GM12878 (cell line): ENCODE measurements around the gene HERPUD2. TPM values are rescaled to one million over a fixed set of nuclear protein-coding genes. Genes with fewer than 3 reads are reported as not detected.

Experiments
- ATAC-seq: fragments of 200-7000 bp; cut with Tn5 transposase; 3 replicates; pipeline ENCODE4 v1.9.1; 2020; ENCODE audit warnings: mild to moderate bottlenecking, moderate library complexity
- BruUV-seq: library from RNA; stranded (reverse); fragments of 400-500 nt; replicated peaks from 2 replicates; lab custom pipeline; 2021; lab: Mats Ljungman, UMichigan
- CTCF ChIA-PET: fragments of 300-600 bp; sonication (Branson Sonifier 250); formaldehyde crosslinking; extraction: SDS; loops from one replicate; lab custom pipeline; 2021; ENCODE audit warnings: inconsistent platforms; lab: Yijun Ruan, JAX
- POLR2A ChIA-PET: fragments of 350-600 bp; formaldehyde crosslinking; extraction: SDS; loops from one replicate; lab custom pipeline; 2021; ENCODE audit warnings: inconsistent platforms; lab: Charles Lee
- RAD21 ChIA-PET: fragments of 300-600 bp; sonication (Branson Sonifier 250); formaldehyde crosslinking; loops from one replicate; lab custom pipeline; 2023; ENCODE audit warnings: antibody characterized with exemption; ENCODE audit not compliant: unreplicated experiment; lab: Charles Lee
- SMC1A ChIA-PET: fragments of 300-600 bp; sonication (Branson Sonifier 250); formaldehyde crosslinking; loops from one replicate; lab custom pipeline; 2023; ENCODE audit not compliant: unreplicated experiment, uncharacterized antibody; lab: Charles Lee
- DNase-seq: peaks from one replicate; pipeline ENCODE4 v3.0.0-alpha.2; 2011; ENCODE audit warnings: low read depth, low spot score
- FAIRE-seq: peaks from 3 replicates; lab custom pipeline; 2011; peaks lifted over from hg19 to GRCh38; lab: Jason Lieb, UNC
- H2AFZ ChIP-seq: 2 replicates; pipeline ENCODE4 v1.6.0; 2011; ENCODE audit warnings: low read depth, low read length, control low read depth; ENCODE audit not compliant: control insufficient read depth
- H3K27ac ChIP-seq: 2 replicates; pipeline ENCODE4 v1.5.1; 2011; ENCODE audit warnings: control low read depth; ENCODE audit not compliant: control insufficient read depth, insufficient read depth
- H3K27me3 ChIP-seq, 2 experiments: replicated peaks in 1 of 2; 2 replicates each; pipeline versions ENCODE4 v1.6.0 to v1.6.1; 2011; ENCODE audit warnings: low read length in 1 of 2; ENCODE audit not compliant: control insufficient read depth in 2 of 2, insufficient read depth in 2 of 2
- H3K36me3 ChIP-seq, 2 experiments: 2 replicates each; pipeline ENCODE4 v1.5.1; 2011; ENCODE audit warnings: low read length in 1 of 2; ENCODE audit not compliant: control insufficient read depth in 2 of 2, insufficient read depth in 2 of 2
- H3K4me1 ChIP-seq: 2 replicates; pipeline ENCODE4 v1.6.1; 2011; ENCODE audit warnings: mild to moderate bottlenecking, low read length, moderate library complexity, mixed read lengths; ENCODE audit not compliant: control insufficient read depth, insufficient read depth
- H3K4me2 ChIP-seq: 2 replicates; pipeline ENCODE4 v1.6.0; 2011; ENCODE audit warnings: control low read depth; ENCODE audit not compliant: control insufficient read depth, insufficient read depth
- H3K4me3 ChIP-seq: fragments of 200-600 bp; sonication (generic); 2 replicates; pipeline ENCODE4 v1.5.1; 2016
- H3K79me2 ChIP-seq: 2 replicates; pipeline ENCODE4 v1.6.0; 2011; ENCODE audit warnings: low read length; ENCODE audit not compliant: control insufficient read depth, insufficient read depth
- H3K9ac ChIP-seq: 2 replicates; pipeline ENCODE4 v1.8.0; 2011; ENCODE audit warnings: low read length, control low read depth, mixed read lengths; ENCODE audit not compliant: control insufficient read depth, insufficient read depth
- H3K9me3 ChIP-seq: replicated peaks from 3 replicates; pipeline ENCODE4 v1.5.1; 2011; ENCODE audit warnings: mild to moderate bottlenecking, low read length; ENCODE audit not compliant: control insufficient read depth, insufficient read depth
- H4K20me1 ChIP-seq: 2 replicates; pipeline ENCODE4 v1.6.0; 2011; ENCODE audit not compliant: control insufficient read depth, insufficient read depth
- ASH2L ChIP-seq: fragments of 300-600, 200-600 bp; sonication (generic); IDR thresholded peaks from 2 replicates; pipeline ENCODE4 v1.6.1; 2017; ENCODE audit warnings: low read depth, mild to moderate bottlenecking, borderline replicate concordance
- ATF7 ChIP-seq: fragments of 450-650 bp; IDR thresholded peaks from 2 replicates; pipeline ENCODE4 v1.6.1; 2016; ENCODE audit warnings: low read depth, mild to moderate bottlenecking
- BHLHE40 ChIP-seq, 2 experiments: fragments of 450-650 bp in 1 of 2; IDR thresholded peaks; 2 replicates each; pipeline ENCODE4 v1.6.1; 2011 to 2017; ENCODE audit warnings: low read depth in 2 of 2, borderline replicate concordance in 1 of 2, improper control_type of control experiment in 1 of 2, low read length in 1 of 2, mild to moderate bottlenecking in 1 of 2
- CBX5 ChIP-seq: sonication (generic); IDR thresholded peaks from 2 replicates; pipeline ENCODE4 v1.6.1; 2016; ENCODE audit warnings: low read depth, moderate library complexity, mild to moderate bottlenecking, inconsistent platforms
- GABPA ChIP-seq: IDR thresholded peaks from 2 replicates; pipeline ENCODE4 v1.6.1; 2014; ENCODE audit warnings: antibody characterized with exemption, low read depth, mild to moderate bottlenecking, inconsistent platforms
- IKZF1 ChIP-seq: fragments of 450-650 bp; conservative IDR thresholded peaks from 2 replicates; pipeline ENCODE4 v1.6.1; 2017; ENCODE audit warnings: antibody characterized with exemption, mild to moderate bottlenecking
- IKZF2 ChIP-seq, 2 experiments: fragments of 450-650 bp; IDR thresholded peaks; 2 replicates each; pipeline ENCODE4 v1.6.1; 2017; ENCODE audit warnings: mild to moderate bottlenecking in 2 of 2, moderate library complexity in 2 of 2
- KLF5 ChIP-seq: fragments of 450-650 bp; IDR thresholded peaks from 2 replicates; pipeline ENCODE4 v1.6.1; 2014; ENCODE audit warnings: mild to moderate bottlenecking; ENCODE audit not compliant: partially characterized antibody
- MEF2B ChIP-seq: fragments of 450-650 bp; IDR thresholded peaks from 2 replicates; pipeline ENCODE4 v1.6.1; 2018; ENCODE audit warnings: mild to moderate bottlenecking, moderate library complexity; ENCODE audit not compliant: partially characterized antibody, poor library complexity, severe bottlenecking
- MLLT1 ChIP-seq: fragments of 450-650 bp; IDR thresholded peaks from 2 replicates; pipeline ENCODE4 v1.6.1; 2016; ENCODE audit warnings: mild to moderate bottlenecking
- NBN ChIP-seq: fragments of 450-650 bp; IDR thresholded peaks from 2 replicates; pipeline ENCODE4 v1.6.1; 2016
- RAD51 ChIP-seq: fragments of 450-650 bp; IDR thresholded peaks from 2 replicates; pipeline ENCODE4 v1.6.1; 2016; ENCODE audit warnings: moderate library complexity, mild to moderate bottlenecking, inconsistent platforms
- STAT3 ChIP-seq: IDR thresholded peaks from 2 replicates; pipeline ENCODE4 v1.6.1; 2011; ENCODE audit warnings: low read depth, low read length, improper control_type of control experiment
- YY1 ChIP-seq: IDR thresholded peaks from 2 replicates; pipeline ENCODE4 v1.6.1; 2011; ENCODE audit warnings: low read depth, mild to moderate bottlenecking, low read length
- ZNF384 ChIP-seq: IDR thresholded peaks from 2 replicates; pipeline ENCODE4 v1.6.1; 2012; ENCODE audit warnings: low read depth, mild to moderate bottlenecking, low read length, improper control_type of control experiment, borderline replicate concordance
- WGBS: methylation state at CpG from one replicate; pipeline ENCODE4 v1.1.6; 2016; ENCODE audit warnings: low lambda C conversion rate; ENCODE audit not compliant: insufficient replicate concordance, insufficient coverage; ENCODE audit errors: missing lambda C conversion rate; 5-methylcytosine and 5-hydroxymethylcytosine counted together
- in situ Hi-C: fragments of 300-500 bp; cut with MboI; formaldehyde crosslinking; loops from 9 replicates; pipeline ENCODE4 v1.14.3; 2018; ENCODE audit warnings: mixed read lengths
- intact Hi-C: fragments of 100-400 bp; cut with micrococcal nuclease; formaldehyde crosslinking; loops from one replicate; pipeline ENCODE4 v1.14.2; 2022; ENCODE audit not compliant: unreplicated experiment
- polyA plus RNA-seq, 11 experiments: library from polyadenylated mRNA; depleted of rRNA in 4 of 11; unstranded in 6 of 11; stranded (reverse) in 5 of 11; fragments of >200 nt; fragmentation: Nextera tagmentation in 4 of 11; fragmentation: Illumina TruSeq in 1 of 11; extraction: Ambion mirVana in 4 of 11; extraction: Trizol in 1 of 11; gene quantifications; 1 replicate in 1 of 11; 2 replicates in 10 of 11; pipeline versions ENCODE4 v1.2.1 to v1.2.3, GENCODE V29; 2011 to 2016; ENCODE audit warnings: inconsistent platforms in 2 of 11, missing spikeins in 2 of 11, low read depth in 1 of 11
- total RNA-seq, 4 experiments: library from RNA; depleted of rRNA in 3 of 4; stranded (reverse); fragments of >200 nt in 3 of 4; fragmentation: Illumina TruSeq in 1 of 4; extraction: Trizol in 1 of 4; gene quantifications; 2 replicates each; pipeline versions ENCODE4 v1.2.1 to v1.2.3, GENCODE V29; 2013 to 2021
- TF ChIP-seq, protein P1 (sequence below): fragments of 450-650 bp; conservative IDR thresholded peaks from 2 replicates; pipeline ENCODE4 v1.6.1; 2017; ENCODE audit warnings: mild to moderate bottlenecking, moderate library complexity

The HERPUD2 gene
- total and polyA plus RNA-seq, 10 of the 15 experiments (the other 5 are each of a cell fraction or from before 2014, with no cell fraction given): 4.7 to 69.6 (median 13.9) TPM

GRCh38 chr7:35691827-35692307 is 3.1 kb downstream of the HERPUD2 start:
- FAIRE-seq (no peak), ATAC-seq (peak; percentile 15), DNase-seq (no peak)
- H3K9ac ChIP-seq: peak overlapping the region; percentile 43
- ChIA-PET POLR2A (interaction anchor here (1.0 to 3.9 kb wide), 8 partner anchors 8 to 701 kb away, joined by 3 to 12 read pairs (median 4); partner anchors contain the start of gene SEPTIN7), RAD21 (interaction anchor here (0.8 to 11.8 kb wide), 4 partner anchors 18 to 936 kb away, joined by 3 to 152 read pairs (median 4); partner anchors contain the start of gene SEPTIN7), SMC1A (interaction anchor here (0.7 to 14.9 kb wide), 8 partner anchors 10 to 47 kb away, joined by 3 to 157 read pairs (median 3); no protein-coding TSS in a partner anchor), CTCF (interaction anchor here (0.9 to 2.8 kb wide), 3 partner anchors 16 to 112 kb away, joined by 3 to 9 read pairs (median 5); no protein-coding TSS in a partner anchor)
- H3K4me3 ChIP-seq: peak overlapping the region; percentile 64
- BruUV-seq: no TSS peak
- peaks cover 81% of the 10 kb centered on the region for H3K79me2 ChIP-seq
- intact Hi-C loops: loop anchor here (5.0 kb wide), 1 partner anchor 45 kb away; no protein-coding TSS in a partner anchor
- TF ChIP-seq ATF7 (peak; percentile 45; the same call in 1 of the 2 replicates), CBX5 (0 out of 2 replicates have a peak, but pooled peaks have one; percentile 41), NBN (peak; percentile 54; the same call in 1 of the 2 replicates), MLLT1 (peak; percentile 96), RAD51 (0 out of 2 replicates have a peak, but pooled peaks have one; percentile 36), ZNF384 (peak; percentile 71; the same call in 1 of the 2 replicates), STAT3 (no peak), MEF2B (peak; percentile 20), KLF5 (peak; percentile 75), BHLHE40 (IDR thresholded peaks at IDR 0.05; ENCODE audit: borderline replicate concordance in 1 of 2, low read depth in 2 of 2, low read length in 1 of 2) (peak; percentile 69 to 72), IKZF2 (IDR thresholded peaks at IDR 0.05) (peak in 1 of 2 experiments; percentile 29; a peak in 1 of 4 replicates), ASH2L (no peak), YY1 (0 out of 2 replicates have a peak, but pooled peaks have one; percentile 35), GABPA (no peak), IKZF1 (peak; percentile 20; the same call in 1 of the 2 replicates)
- TF ChIP-seq, protein P1, sequence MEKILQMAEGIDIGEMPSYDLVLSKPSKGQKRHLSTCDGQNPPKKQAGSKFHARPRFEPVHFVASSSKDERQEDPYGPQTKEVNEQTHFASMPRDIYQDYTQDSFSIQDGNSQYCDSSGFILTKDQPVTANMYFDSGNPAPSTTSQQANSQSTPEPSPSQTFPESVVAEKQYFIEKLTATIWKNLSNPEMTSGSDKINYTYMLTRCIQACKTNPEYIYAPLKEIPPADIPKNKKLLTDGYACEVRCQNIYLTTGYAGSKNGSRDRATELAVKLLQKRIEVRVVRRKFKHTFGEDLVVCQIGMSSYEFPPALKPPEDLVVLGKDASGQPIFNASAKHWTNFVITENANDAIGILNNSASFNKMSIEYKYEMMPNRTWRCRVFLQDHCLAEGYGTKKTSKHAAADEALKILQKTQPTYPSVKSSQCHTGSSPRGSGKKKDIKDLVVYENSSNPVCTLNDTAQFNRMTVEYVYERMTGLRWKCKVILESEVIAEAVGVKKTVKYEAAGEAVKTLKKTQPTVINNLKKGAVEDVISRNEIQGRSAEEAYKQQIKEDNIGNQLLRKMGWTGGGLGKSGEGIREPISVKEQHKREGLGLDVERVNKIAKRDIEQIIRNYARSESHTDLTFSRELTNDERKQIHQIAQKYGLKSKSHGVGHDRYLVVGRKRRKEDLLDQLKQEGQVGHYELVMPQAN: 0 out of 2 replicates have a peak, but pooled peaks have one; percentile 31
- WGBS: 1% methylated on average over 6 of the region's 6 CpGs
- peak overlapping the region; percentile 96 for H3K4me2 ChIP-seq
- peak overlapping the region; percentile 61 for H2AFZ ChIP-seq
- no peaks in the 10 kb centered on the region for H3K4me1 ChIP-seq
- in situ Hi-C loops: no loop called here
- no peaks in the 10 kb centered on the region for H4K20me1 ChIP-seq
- H3K9me3 ChIP-seq: no peaks in the 10 kb centered on the region
- peak overlapping the region; percentile 73 for H3K27ac ChIP-seq
- no peaks in the 10 kb centered on the region for H3K27me3 ChIP-seq
- H3K36me3 ChIP-seq: no peaks in the 10 kb centered on the region
